SK-N-MC (cell line): ENCODE results near the gene SAV1.
"Not testable (repeated sequence)": the region's sequence is repeated elsewhere in the genome, so short reads cannot be mapped to it uniquely, and the experiment has no call there.

Source experiments
- EZH2 ChIP-seq: fragments of 200-600 bp; sonication (generic); IDR thresholded peaks from one replicate; pipeline ENCODE4 v1.6.1; 2017; ENCODE audit warnings: antibody characterized with exemption
- FOXP2 ChIP-seq: optimal IDR thresholded peaks from 2 replicates; pipeline ENCODE3; 2011; ENCODE audit warnings: mild to moderate bottlenecking, moderate library complexity; ENCODE audit not compliant: insufficient read depth; ENCODE audit errors: extremely low read length, control extremely low read depth
- POLR2AphosphoS5 ChIP-seq: IDR thresholded peaks from 2 replicates; pipeline ENCODE4 v1.6.1; 2012; ENCODE audit warnings: mild to moderate bottlenecking, low read depth, low read length, borderline replicate concordance

GRCh38 chr14:50694260-50694659 lies 26.2 kb upstream of the SAV1 start:
- TF ChIP-seq POLR2AphosphoS5, EZH2, FOXP2: not testable (repeated sequence)
